Femur (tissue), 1 donor: ENCODE data around the gene ZNF175.

Source experiments
- DNase-seq: peaks from one replicate; pipeline ENCODE4 v3.0.0-alpha.2; 2017

ZNF175 gene

DNA sequence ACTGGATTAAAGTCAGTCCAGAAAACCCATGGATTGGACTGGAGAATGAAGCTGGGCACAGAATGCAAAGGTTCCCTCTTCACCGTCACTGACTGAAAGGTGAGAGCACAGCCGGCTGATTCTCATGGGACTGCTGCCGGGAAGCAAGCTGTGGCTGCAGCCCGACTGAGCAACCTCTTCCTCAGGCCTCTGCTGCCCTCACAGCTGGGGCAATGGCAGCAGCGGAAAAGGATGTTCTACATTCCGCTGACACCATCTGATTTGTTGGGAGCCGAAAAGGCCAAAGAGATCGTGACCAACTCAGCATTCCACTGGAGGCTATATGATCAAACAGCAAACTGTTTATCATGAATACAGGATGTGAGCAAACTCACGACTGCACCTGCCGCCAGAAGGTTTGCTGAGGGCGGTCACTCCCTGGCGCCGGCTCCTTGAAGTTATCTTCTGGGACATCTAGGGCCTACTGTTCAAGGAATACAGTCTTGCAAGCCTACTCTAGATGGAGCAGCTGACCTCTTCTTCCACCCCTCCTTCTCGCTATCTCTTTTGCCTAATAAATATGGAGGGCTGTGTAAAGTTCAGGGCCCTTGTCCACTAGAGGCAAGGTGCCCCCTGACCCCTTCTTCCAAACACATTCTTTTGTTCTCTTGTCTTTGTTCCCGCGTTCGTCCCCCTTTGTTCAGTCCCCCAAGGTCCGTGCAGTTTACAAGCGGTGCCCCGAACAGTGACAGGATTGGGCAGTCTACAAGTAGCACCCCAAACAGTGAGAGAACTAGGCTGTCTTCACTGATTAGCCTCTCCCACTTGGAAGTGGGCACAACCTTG, 20.0 kb upstream of the ZNF175 start:
- no peak for DNase-seq

DNA sequence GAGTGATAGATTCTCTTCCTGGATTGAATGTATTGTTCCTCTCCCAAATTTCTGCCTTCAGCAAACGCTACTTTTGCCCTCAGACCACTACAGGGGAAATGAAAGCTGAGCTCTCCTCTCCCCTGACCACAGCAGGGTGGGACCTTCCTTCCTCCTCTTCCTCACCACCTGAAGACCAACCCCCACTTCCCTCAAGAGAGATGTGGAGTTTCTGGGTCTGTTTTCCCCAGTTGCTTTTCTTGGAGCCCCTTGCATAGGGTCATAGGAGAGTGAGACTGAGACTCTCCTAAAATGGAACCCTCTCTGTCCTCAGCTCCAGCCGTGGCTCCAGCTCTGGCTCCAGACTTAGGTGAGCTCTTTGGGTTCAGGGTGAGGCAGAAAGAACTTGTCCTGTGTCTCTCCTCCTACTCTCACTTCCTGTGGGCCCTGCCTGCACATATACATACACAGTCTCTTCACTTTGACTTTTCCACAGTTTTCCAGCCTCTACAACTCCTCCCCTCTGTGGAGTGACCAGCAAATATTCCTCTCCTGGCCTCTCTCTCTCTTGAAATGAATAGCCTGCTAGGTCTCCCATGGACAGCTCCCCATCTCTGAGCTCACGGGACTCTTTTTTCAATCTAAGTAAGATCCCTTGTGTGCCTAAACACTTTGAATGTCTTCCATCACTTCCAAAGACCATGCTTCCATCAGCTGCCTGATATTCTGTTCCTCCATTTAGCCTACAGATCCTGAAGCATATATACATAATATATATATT, 19.2 kb upstream of the ZNF175 start:
- DNase-seq = no peak

DNA sequence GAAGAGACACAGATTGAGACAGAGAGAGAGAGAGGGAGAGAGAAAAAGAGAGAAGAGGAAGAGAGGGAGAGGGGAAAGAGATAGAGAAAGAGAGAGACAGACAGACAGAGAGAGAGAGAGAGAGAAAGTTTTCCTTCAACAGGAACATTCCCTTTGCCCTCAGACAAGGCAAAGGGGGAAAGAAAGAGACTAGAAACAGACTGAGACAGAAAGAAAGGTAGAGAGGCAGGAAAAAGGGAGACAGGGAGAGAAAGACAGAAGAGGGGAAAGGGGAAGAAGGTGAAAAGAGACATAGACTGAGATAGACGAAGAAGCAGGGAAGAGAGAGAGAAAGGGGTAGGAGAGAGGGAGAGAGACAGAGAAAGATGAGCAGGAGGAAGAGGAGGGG, 18.5 kb upstream of the ZNF175 start:
- no peak for DNase-seq

DNA sequence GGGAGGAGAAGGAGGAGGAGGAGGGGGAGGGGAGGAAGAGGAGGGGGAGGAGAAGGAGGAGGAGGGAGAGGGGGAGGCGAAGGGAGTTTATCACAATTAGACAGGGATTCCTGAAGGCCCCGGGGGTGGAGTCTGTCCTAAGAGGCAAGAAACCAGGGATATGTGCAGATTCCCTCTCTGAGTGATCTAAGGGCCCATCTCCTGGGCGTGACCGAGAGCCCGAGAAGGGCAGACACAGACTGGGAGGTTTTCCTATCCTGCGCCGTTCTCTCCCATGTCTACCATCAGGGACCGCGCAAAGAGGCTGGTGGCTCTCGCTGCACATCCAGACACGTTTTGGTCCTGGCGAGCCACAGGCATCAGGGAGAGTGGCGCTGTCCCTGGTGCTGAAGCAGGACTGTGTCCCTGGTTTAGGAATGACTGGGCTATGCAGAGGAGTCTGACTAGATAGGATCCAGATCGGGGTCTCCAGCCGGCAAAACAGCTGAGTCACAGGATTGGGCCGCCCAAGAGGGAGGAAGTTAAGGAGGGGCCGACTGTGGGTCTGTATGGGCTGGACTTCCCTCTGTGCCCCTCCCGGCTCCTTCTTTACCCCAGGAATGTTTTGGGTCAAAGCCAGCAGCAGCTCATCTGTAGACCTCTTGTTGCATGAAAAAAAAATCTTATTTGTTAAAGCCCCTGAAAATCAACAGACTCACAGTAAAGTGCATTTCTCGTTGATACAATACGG, 17.9 kb upstream of the ZNF175 start:
- peak; percentile 77 for DNase-seq

DNA sequence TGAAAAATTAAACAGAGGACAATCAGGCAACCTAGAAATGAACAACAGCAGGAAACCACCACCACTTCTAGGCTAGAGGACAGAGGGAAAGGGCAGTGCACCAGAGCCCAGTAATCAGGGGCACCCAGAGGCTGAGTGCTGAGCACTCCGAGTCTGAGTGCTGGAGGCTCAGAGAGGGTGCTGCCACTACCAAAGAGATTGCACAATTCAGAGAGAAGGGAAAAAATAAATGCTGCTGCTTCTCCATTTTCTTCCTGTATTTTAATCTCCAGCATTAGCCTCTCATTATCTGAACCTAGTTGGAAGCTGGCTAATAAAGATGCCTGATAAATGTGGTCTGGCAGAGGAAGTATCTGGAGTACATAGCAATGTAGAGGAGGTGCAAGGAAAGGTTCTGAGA, 11.8 kb upstream of the ZNF175 start:
- DNase-seq = no peak

DNA sequence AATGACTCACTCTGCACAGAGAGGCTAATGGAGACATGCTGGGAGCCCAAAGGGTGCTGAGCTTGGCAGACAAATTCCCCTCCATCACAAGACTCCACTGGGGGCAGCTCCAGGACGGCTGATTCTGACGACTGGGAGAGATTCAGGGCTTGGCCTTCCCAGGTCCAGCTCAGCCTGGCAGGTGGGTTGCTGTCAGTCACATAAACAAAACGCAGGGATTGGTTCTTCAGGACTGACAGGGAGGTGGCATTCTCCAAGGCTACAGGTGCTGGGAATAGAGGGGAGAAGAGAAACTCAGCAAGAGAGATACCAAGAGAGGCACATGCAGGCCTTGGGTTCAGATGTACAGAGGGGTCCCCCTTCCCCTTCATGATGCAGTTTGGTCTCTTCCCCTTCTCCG, 10.7 kb upstream of the ZNF175 start:
- DNase-seq = no peak

DNA sequence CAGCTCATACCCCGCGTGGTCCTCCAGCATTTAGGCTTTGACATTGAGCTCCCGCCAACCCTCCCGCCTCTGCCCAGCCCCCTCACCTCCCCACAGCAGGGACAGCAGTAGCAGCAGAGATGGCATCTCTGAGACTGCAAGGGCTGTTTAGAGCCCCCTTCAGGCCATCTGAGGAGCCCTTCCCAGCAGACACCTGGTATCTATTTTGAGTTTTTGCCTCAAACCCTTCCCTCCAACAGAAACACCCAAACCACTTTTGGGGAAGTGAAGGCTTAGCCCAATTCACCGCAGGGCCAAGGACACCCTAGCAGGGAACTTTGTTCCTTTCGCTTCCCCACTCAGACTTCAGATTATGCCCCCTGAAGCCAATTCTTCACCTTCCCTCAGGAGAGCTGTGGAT, 6.3 kb upstream of the ZNF175 start:
- DNase-seq = no peak

DNA sequence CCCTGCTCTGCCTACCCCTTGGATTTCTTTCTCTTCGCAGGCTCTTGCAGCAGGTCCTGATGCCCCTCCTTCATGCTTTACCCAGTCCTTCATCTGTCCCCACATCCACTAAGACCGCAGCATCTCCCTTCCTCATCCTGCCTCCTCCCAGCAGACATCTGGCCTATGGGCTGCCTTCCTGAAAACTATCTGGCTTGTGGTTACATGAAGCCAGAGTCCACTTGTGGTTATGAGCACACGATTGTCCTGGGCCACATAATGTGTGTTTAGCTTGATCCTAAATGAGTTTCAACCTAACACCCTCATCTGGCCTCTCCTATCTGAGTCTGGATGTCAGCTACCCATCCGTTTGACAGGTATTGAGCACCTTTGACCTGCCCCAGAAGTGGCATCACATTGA, 5.5 kb upstream of the ZNF175 start:
- no peak for DNase-seq

DNA sequence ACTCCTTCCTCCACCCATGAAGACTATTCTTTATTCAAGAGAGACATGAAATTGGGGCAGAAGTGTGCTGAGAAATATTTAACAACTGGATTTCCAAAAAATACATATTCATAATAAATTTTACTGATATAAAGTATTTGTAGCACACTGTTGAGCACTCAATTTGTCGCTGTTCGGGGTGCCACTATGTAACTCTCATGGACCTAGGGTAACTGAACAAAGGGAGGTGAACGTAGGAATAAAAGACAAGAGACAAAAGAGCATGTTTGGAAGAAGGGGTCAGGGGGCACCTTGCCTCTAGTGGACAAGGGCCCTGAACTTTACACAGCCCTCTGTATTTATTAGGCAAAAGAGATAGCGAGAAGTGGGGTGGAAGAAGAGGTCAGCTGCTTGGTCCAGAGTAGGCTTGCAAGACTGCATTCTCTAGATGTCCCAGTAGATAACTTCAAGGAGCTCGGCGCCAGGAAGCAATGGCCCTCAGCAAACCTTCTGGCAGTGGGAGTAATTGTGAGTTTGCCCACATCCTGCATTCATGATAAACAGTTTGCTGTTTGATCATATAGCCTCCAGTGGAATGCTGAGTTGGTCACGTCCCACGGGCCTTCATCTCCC, 4.5 kb upstream of the ZNF175 start:
- DNase-seq = no peak

DNA sequence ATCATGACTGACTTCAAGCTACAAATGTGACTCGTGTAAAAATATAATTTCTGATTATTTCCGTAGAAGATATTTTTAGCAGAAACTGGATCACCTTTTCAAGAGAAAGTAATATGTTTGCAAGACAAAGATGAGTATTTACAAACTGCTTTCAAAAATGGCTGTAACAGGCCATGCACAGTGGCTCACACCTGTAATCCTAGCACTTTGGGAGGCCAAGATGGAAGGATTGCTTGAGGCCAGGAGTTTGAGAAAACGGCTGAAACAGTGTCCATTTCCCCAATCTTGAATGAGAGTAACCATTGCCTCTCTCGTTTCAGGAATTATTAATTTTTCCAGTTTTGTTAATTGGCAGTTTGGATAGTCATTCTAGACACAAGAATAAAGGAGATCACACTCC, 3.5 kb upstream of the ZNF175 start:
- no peak for DNase-seq

DNA sequence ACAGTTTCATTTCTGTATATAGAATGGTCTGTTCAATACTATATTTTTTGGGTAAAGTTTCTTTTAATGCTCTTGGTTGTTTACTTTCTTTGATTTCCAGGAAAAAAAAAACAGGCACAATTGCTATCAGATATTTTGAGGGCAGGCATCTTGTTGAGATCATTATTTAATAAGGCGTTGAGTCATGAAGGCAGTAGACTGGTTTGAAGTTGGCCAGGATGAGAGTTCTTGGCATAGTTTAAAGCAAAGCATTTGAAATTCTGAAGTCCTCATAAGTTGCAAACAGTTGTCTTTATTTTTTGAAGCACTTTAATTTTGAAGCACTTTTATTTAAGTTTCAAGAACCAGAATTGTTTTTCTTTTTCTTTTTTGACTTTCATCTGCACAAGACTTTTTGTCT, 2.6 kb upstream of the ZNF175 start:
- DNase-seq = no peak

DNA sequence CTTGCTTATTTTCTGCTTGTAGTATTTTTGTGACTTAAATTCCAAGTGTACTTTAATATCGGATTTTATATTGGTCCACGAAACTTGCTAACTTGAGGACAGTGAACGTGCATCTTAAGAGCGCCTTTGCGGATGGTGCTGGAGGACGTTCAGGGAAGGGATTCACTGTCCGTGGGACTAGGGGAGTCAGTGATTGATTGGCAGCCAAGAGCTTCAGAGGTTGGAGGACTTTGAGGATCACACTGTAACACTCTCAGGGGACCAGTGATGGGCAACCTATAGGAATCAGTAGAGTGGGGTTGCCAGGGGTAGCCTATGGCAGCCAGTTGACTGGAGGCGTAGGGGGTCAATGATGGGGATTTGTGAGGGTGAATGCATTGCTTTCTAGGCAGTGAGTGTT, 516 bp downstream of the ZNF175 start:
- DNase-seq = no peak

DNA sequence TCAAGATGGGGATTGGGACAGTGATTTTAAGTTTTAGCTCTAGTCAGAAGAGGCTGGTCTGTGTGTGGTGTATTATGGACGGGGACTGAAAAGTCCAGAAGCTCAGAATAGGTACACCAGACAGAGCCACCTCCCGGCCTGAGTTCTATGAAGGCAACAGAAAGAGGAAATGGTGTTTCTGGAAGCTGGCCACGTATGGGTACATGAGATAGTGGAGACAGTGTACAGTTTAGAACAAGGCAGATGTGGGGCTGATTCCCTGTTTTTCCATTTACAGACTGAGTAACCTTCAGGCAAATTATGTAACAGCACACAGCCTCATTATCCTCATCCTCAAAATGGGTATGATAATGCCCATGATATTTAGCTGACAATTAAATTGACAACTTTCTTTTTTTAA, 1.3 kb downstream of the ZNF175 start:
- DNase-seq = no peak

DNA sequence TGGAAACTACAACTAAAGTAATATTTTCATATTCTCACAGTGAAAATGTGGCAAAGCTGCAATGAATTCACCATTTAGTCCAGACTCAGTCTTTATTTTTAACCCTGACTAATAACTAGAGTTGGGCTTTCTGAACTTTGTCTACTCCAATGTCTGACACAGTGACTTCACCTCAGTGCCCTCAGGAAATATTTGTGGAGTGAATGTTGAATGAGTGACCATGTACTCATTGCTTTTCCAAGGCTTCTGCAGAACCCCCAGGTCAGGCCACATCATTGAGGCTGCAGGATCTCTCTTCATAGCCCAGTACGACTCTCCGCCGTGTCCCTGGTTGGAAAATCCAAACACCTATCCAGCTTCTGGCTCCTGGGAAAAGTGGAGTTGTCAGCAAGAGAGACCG, 1.8 kb downstream of the ZNF175 start:
- no peak for DNase-seq

DNA sequence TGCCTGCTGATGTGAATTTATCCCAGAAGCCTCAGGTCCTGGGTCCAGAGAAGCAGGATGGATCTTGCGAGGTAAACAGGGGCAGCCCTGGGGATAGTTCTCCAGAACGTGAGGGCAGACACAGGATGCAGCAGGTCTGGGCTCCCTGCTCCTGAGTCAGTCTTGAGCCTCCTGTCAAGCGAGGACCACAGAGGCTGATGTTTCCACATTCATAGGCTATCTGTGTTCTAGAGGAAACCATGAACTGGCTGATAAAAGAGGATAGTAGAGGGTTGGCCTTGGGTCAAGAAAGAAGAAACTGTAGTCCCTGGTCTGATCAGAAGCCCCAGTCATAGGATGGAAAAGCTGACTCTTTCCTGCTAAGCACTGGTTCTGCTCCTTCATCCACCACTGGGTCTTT, 2.2 kb downstream of the ZNF175 start:
- no peak for DNase-seq

DNA sequence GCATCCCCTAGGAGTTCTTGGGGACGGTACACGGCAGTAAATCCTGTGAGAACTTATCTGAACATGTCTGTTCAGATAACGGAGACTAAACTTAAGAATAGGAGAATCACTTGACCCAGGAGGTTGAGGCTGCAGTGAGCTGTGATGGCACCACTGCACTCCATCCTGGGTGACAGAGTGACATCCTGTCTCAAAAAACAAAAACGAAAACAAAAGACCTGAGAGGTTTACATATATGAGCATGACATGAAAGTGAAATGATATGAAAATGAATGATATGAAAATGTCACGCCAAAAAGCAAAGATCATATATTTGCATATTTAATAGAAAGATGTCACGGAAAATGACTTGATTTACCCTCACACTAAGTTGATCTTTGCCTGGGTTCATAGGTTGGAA, 5.8 kb downstream of the ZNF175 start:
- no peak for DNase-seq

DNA sequence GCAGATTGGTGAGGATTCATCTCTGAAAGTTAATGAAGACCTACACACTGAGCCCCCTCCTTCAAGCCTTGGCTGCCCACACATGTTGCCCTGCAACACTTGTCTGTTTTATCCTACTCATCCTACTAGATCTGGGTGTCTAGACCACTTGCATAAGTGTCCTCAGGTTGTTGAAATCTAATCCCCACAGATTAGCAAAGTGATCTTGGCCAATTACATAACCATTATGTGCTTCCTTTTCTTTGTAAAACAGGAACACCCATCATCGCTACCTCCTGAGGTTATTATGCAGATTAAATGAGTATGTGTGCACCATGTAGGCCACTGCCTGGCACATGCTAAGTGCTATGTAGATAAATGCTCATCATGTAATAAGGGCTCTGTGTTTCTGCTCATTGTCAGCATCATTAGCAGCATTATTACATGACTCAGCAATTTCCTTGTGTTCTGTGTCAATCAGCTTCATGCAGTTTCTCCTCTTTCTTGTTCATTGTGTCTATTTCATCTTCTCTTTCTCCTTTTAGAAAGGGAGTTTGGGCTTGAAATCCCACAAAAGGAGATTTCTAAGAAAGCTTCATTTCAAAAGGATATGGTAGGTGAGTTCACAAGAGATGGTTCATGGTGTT, 15.1 kb downstream of the ZNF175 start:
- no peak for DNase-seq

DNA sequence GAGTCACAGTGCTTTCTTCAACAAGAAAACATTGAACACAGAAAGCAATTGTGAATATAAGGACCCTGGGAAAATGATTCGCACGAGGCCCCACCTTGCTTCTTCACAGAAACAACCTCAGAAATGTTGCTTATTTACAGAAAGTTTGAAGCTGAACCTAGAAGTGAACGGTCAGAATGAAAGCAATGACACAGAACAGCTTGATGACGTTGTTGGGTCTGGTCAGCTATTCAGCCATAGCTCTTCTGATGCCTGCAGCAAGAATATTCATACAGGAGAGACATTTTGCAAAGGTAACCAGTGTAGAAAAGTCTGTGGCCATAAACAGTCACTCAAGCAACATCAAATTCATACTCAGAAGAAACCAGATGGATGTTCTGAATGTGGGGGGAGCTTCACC, 15.7 kb downstream of the ZNF175 start:
- DNase-seq = no peak

DNA sequence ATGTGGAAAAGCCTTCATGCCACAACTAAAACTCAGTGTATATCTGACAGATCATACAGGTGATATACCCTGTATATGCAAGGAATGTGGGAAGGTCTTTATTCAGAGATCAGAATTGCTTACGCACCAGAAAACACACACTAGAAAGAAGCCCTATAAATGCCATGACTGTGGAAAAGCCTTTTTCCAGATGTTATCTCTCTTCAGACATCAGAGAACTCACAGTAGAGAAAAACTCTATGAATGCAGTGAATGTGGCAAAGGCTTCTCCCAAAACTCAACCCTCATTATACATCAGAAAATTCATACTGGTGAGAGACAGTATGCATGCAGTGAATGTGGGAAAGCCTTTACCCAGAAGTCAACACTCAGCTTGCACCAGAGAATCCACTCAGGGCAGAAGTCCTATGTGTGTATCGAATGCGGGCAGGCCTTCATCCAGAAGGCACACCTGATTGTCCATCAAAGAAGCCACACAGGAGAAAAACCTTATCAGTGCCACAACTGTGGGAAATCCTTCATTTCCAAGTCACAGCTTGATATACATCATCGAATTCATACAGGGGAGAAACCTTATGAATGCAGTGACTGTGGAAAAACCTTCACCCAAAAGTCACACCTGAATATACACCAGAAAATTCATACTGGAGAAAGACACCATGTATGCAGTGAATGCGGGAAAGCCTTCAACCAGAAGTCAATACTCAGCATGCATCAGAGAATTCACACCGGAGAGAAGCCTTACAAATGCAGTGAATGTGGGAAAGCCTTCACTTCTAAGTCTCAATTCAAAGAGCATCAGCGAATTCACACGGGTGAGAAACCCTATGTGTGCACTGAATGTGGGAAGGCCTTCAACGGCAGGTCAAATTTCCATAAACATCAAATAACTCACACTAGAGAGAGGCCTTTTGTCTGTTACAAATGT, 16.4 kb downstream of the ZNF175 start:
- no peak for DNase-seq

DNA sequence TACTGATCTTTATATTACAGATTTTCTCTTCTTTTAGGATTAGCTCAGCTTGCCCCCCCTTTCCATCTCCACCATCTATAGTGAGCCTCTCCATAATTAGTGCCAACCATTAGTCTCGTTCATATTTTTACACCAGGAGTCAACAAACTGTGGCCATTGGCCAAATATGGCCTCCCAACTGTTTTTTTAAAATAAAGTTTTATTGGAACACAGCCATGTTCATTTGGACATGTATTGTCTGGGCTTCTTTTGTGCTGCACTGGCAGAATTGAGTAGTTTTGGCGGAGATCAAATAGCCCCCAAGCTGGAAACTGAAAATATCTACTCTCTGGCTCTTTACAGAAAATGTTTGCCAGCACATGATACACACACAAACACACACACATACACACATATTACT, 18.4 kb downstream of the ZNF175 start:
- DNase-seq = no peak

DNA sequence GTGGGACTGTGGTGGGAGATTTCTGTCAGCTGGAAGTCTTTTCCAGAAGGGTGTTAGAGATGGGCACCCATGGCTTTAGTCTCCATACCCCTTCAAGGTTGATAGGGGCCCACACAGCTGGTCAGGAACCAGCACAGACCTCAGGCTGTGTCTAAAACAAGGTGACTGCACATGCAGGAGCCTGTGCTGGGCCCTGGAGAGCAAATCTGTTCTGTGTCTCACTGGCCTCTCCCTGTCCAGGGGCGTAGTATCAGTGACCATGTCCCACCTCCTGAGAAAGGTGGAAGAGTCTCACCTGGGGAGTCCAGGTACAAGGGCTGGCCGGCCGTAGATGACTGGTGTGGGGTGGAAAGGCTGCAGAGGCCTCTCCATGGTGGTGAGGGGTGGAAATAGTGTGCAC, 19.4 kb downstream of the ZNF175 start:
- no peak for DNase-seq

DNA sequence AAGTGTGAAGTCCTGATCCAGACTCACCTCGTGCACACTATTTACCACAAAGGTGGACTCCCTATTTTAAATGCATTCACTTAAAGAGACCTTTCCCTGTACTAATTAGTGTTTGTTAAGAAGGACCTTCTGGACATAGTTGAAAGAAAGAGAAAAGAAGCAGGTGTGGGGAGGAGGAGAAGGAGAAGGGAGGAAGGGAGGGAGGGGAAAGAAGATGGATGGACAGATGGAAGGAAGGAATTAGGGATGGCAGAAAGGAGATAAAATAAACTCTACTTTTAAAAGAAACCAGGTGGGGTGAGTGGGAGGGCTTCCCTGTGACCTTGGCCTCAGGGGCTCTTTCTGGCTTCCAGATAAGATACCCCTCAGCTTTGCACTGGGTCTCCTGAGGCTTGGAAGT, 21.4 kb downstream of the ZNF175 start:
- DNase-seq = no peak
